H1 (cell line): Measurements from ENCODE around the gene HSPA6. TPM values are rescaled to one million over a fixed set of nuclear protein-coding genes. Genes with fewer than 3 reads are reported as not detected.
"Not testable (repeated sequence)": the region's sequence is repeated elsewhere in the genome, so short reads cannot be mapped to it uniquely, and the experiment has no call there.

Experiments used
- CTCF ChIA-PET: fragments of 300-600 bp; sonication (Branson Sonifier 250); formaldehyde crosslinking; loops from one replicate; lab custom pipeline; 2021; ENCODE audit not compliant: partially characterized antibody; lab: Charles Lee
- POLR2A ChIA-PET: fragments of 300-600 bp; sonication (Branson Sonifier 250); formaldehyde crosslinking; loops from one replicate; lab custom pipeline; 2021; ENCODE audit warnings: inconsistent platforms; ENCODE audit not compliant: partially characterized antibody; lab: Charles Lee
- DNase-seq, 2 experiments: peaks; one replicate each; pipeline versions ENCODE4 v3.0.0 to v3.0.0-alpha.2; 2010 to 2022; ENCODE audit warnings: low spot score in 2 of 2, low read depth in 1 of 2, mixed read lengths in 1 of 2
- FAIRE-seq: peaks from 2 replicates; lab custom pipeline; 2011; peaks lifted over from hg19 to GRCh38; lab: Jason Lieb, UNC
- H2AFZ ChIP-seq: 2 replicates; pipeline ENCODE4 v1.8.1; 2012; ENCODE audit warnings: low read length, inconsistent platforms
- H2AK5ac ChIP-seq: 2 replicates; pipeline ENCODE4 v1.6.1; 2013; ENCODE audit warnings: low read depth, low read length
- H2BK120ac ChIP-seq: replicated peaks from 2 replicates; pipeline ENCODE3; 2013; ENCODE audit warnings: low read depth, low read length, inconsistent platforms
- H2BK12ac ChIP-seq: 2 replicates; pipeline ENCODE4 v1.6.1; 2013; ENCODE audit warnings: low read depth, low read length
- H2BK15ac ChIP-seq: 2 replicates; pipeline ENCODE4 v1.6.1; 2013; ENCODE audit warnings: low read length
- H2BK20ac ChIP-seq: 2 replicates; pipeline ENCODE4 v1.6.1; 2013; ENCODE audit warnings: low read length
- H2BK5ac ChIP-seq: 2 replicates; pipeline ENCODE4 v1.6.1; 2013; ENCODE audit warnings: low read depth, low read length
- H3K14ac ChIP-seq: 2 replicates; pipeline ENCODE4 v1.6.1; 2013; ENCODE audit warnings: inconsistent platforms; ENCODE audit not compliant: insufficient read length
- H3K18ac ChIP-seq: 2 replicates; pipeline ENCODE4 v1.6.1; 2013; ENCODE audit warnings: low read length; ENCODE audit errors: extremely low read depth
- H3K23ac ChIP-seq: 2 replicates; pipeline ENCODE4 v1.6.1; 2013; ENCODE audit warnings: inconsistent platforms; ENCODE audit not compliant: insufficient read length
- H3K23me2 ChIP-seq: 2 replicates; pipeline ENCODE4 v1.6.1; 2013; ENCODE audit warnings: low read depth, low read length
- H3K27ac ChIP-seq: 2 replicates; pipeline ENCODE4 v1.6.1; 2011; ENCODE audit warnings: low read depth, low read length, inconsistent platforms
- H3K27me3 ChIP-seq, 4 experiments: replicated peaks in 1 of 4; 1 replicate in 1 of 4; 2 replicates in 3 of 4; pipeline versions ENCODE4 v1.6.1 to v1.8.1; 2011 to 2013; ENCODE audit warnings: low read length in 3 of 4, mild to moderate bottlenecking in 3 of 4, inconsistent platforms in 2 of 4, mixed read lengths in 2 of 4, moderate library complexity in 1 of 4; ENCODE audit not compliant: control insufficient read depth in 3 of 4, insufficient read depth in 3 of 4; ENCODE audit errors: extremely low read depth in 1 of 4
- H3K36me3 ChIP-seq, 4 experiments: 2 replicates each; pipeline versions ENCODE4 v1.6.1 to v1.8.1; 2011 to 2013; ENCODE audit warnings: mild to moderate bottlenecking in 4 of 4, low read length in 3 of 4, moderate library complexity in 2 of 4, control low read depth in 1 of 4, inconsistent platforms in 1 of 4; ENCODE audit not compliant: insufficient read depth in 4 of 4, control insufficient read depth in 2 of 4
- H3K4ac ChIP-seq: replicated peaks from 2 replicates; pipeline ENCODE3; 2013; ENCODE audit warnings: low read length, low read depth, mixed read lengths, inconsistent platforms; ENCODE audit not compliant: insufficient read length
- H3K4me1 ChIP-seq, 4 experiments: replicated peaks in 1 of 4; 1 replicate in 1 of 4; 2 replicates in 3 of 4; pipeline versions ENCODE4 v1.6.1 to v1.8.1; 2011 to 2013; ENCODE audit warnings: low read length in 3 of 4, inconsistent platforms in 2 of 4, mixed read lengths in 1 of 4; ENCODE audit not compliant: insufficient read depth in 4 of 4, control insufficient read depth in 3 of 4
- H3K4me2 ChIP-seq, 2 experiments: 2 replicates each; pipeline versions ENCODE4 v1.6.1 to v1.8.1; 2011 to 2013; ENCODE audit warnings: low read depth in 2 of 2, low read length in 2 of 2, control low read depth in 1 of 2, inconsistent platforms in 1 of 2, mild to moderate bottlenecking in 1 of 2; ENCODE audit not compliant: insufficient read depth in 1 of 2
- H3K4me3 ChIP-seq, 4 experiments: fragments of 200-600, 300-600 bp in 1 of 4; sonication (generic), shearing (Covaris generic), sonication (Bioruptor Twin) in 1 of 4; 2 replicates each; pipeline versions ENCODE4 v1.5.1 to v1.8.1; 2011 to 2016; ENCODE audit warnings: low read length in 4 of 4, low read depth in 3 of 4, control low read depth in 2 of 4, inconsistent platforms in 2 of 4, mild to moderate bottlenecking in 2 of 4, mixed read lengths in 1 of 4, moderate library complexity in 1 of 4; ENCODE audit not compliant: insufficient read depth in 2 of 4; ENCODE audit errors: extremely low read depth in 1 of 4
- H3K56ac ChIP-seq: replicated peaks from 2 replicates; pipeline ENCODE3; 2013; ENCODE audit warnings: low read depth, mild to moderate bottlenecking, mixed read lengths, low read length, inconsistent platforms; ENCODE audit not compliant: insufficient read length
- H3K79me1 ChIP-seq: 2 replicates; pipeline ENCODE4 v1.6.1; 2013; ENCODE audit warnings: low read depth, low read length, control low read depth
- H3K79me2 ChIP-seq, 2 experiments: 2 replicates each; pipeline versions ENCODE4 v1.6.1 to v1.8.1; 2012 to 2013; ENCODE audit warnings: low read length in 2 of 2, mild to moderate bottlenecking in 2 of 2, inconsistent platforms in 1 of 2; ENCODE audit not compliant: insufficient read depth in 2 of 2, control insufficient read depth in 1 of 2
- H3K9ac ChIP-seq, 4 experiments: replicated peaks in 1 of 4; 1 replicate in 1 of 4; 2 replicates in 3 of 4; pipeline versions ENCODE4 v1.6.1 to v1.8.1; 2011 to 2013; ENCODE audit warnings: low read depth in 3 of 4, low read length in 3 of 4, control low read depth in 2 of 4, mild to moderate bottlenecking in 2 of 4, moderate library complexity in 2 of 4, inconsistent platforms in 1 of 4; ENCODE audit errors: extremely low read depth in 1 of 4
- H3K9me3 ChIP-seq, 2 experiments: 2 replicates each; pipeline versions ENCODE4 v1.6.1 to v1.8.1; 2012 to 2013; ENCODE audit warnings: mild to moderate bottlenecking in 2 of 2, moderate library complexity in 2 of 2, control low read depth in 1 of 2, inconsistent platforms in 1 of 2, low read depth in 1 of 2, low read length in 1 of 2, mixed read lengths in 1 of 2; ENCODE audit not compliant: insufficient read depth in 2 of 2
- H4K20me1 ChIP-seq, 2 experiments: replicated peaks in 1 of 2; 2 replicates each; pipeline versions ENCODE3 to v1.8.1; 2011 to 2013; ENCODE audit warnings: inconsistent platforms in 2 of 2, low read length in 2 of 2, mild to moderate bottlenecking in 1 of 2; ENCODE audit not compliant: insufficient read depth in 2 of 2, control insufficient read depth in 1 of 2
- H4K5ac ChIP-seq: 2 replicates; pipeline ENCODE4 v1.6.1; 2013; ENCODE audit warnings: low read length, low read depth, mixed read lengths, inconsistent platforms; ENCODE audit not compliant: insufficient read length
- H4K8ac ChIP-seq: 2 replicates; pipeline ENCODE4 v1.8.0; 2013; ENCODE audit warnings: mild to moderate bottlenecking, moderate library complexity, low read length, inconsistent platforms; ENCODE audit not compliant: insufficient read depth; ENCODE audit errors: extremely low read depth
- H4K91ac ChIP-seq: replicated peaks from 2 replicates; pipeline ENCODE3; 2013; ENCODE audit warnings: low read length, mixed read lengths, inconsistent platforms; ENCODE audit not compliant: insufficient read length
- WGBS, 2 experiments: shearing (Covaris generic) in 1 of 2; methylation state at CpG; one replicate each; pipeline versions ENCODE4 v1.1.6 to v1.1.7; 2013 to 2015; ENCODE audit warnings: low lambda C conversion rate in 2 of 2, mixed read lengths in 2 of 2, inconsistent platforms in 1 of 2, low coverage in 1 of 2, missing lambda C conversion rate in 1 of 2; ENCODE audit not compliant: insufficient replicate concordance in 2 of 2, insufficient coverage in 1 of 2, insufficient read length in 1 of 2; ENCODE audit errors: extremely low coverage in 1 of 2, missing lambda C conversion rate in 1 of 2; 5-methylcytosine and 5-hydroxymethylcytosine counted together
- polyA plus RNA-seq, 7 experiments: library from polyadenylated mRNA; depleted of rRNA in 3 of 7; stranded (reverse) in 5 of 7; unstranded in 2 of 7; fragments of >200 nt in 5 of 7; fragments of 200-250 nt in 2 of 7; gene quantifications; 1 replicate in 5 of 7; 2 replicates in 1 of 7; 4 replicates in 1 of 7; pipeline versions ENCODE4 v1.2.1 to v1.2.3, GENCODE V29; 2011 to 2013; ENCODE audit warnings: missing spikeins in 2 of 7, mixed read lengths in 2 of 7
- total RNA-seq: library from RNA; stranded (reverse); fragmentation: NEBNext Ultra II Directional; extraction: Animal tissue kit (Norgen Biotek cat#: 25700); gene quantifications from 2 replicates; pipeline ENCODE4 v1.2.1, GENCODE V29; 2021

HSPA6 gene
- total and polyA plus RNA-seq, 2 of the 8 experiments (the other 6 are each of a cell fraction or from before 2014, with no cell fraction given) = 0.06 to 0.15 TPM

- CTCF ChIA-PET = not testable (repeated sequence)
Measured at GRCh38 chr1:161563522-161563921, 39.2 kb downstream of the HSPA6 start.

GRCh38 chr1:161566602-161566960, 42.2 kb downstream of the HSPA6 start:
- CTCF ChIA-PET = not testable (repeated sequence)
- H2AFZ ChIP-seq = peak overlapping the region; percentile 89; the same call in 1 of the 2 replicates

More at GRCh38 chr1:161563522-161563921, 39.2 kb downstream of the HSPA6 start:
- DNase-seq, H3K9ac ChIP-seq, H3K23me2 ChIP-seq, H4K8ac ChIP-seq, H3K4me3 ChIP-seq, H3K56ac ChIP-seq, H3K23ac ChIP-seq, POLR2A ChIA-PET, H4K20me1 ChIP-seq, H2AK5ac ChIP-seq, H2BK5ac ChIP-seq, H2BK12ac ChIP-seq, H3K4ac ChIP-seq, H3K79me2 ChIP-seq, H2BK15ac ChIP-seq, H2BK20ac ChIP-seq, H3K27ac ChIP-seq, H4K5ac ChIP-seq, H3K4me2 ChIP-seq, H3K18ac ChIP-seq, H3K79me1 ChIP-seq, H3K36me3 ChIP-seq, H2BK120ac ChIP-seq, FAIRE-seq, H4K91ac ChIP-seq, H3K9me3 ChIP-seq, H3K4me1 ChIP-seq, H2AFZ ChIP-seq, H3K14ac ChIP-seq, H3K27me3 ChIP-seq: not testable (repeated sequence)
- 88% methylated on average over 1 of the region's 1 CpG; no CpG with 5 or more reads in 1 of the 2 experiments for WGBS, 2 experiments

More at GRCh38 chr1:161566602-161566960, 42.2 kb downstream of the HSPA6 start:
- H3K4me1 ChIP-seq, H2BK20ac ChIP-seq, H3K4me3 ChIP-seq, H4K5ac ChIP-seq, H3K18ac ChIP-seq, H2BK120ac ChIP-seq, H3K56ac ChIP-seq, H2BK5ac ChIP-seq, H3K23ac ChIP-seq, H3K23me2 ChIP-seq, H3K27me3 ChIP-seq, H2BK12ac ChIP-seq, H3K9me3 ChIP-seq, H3K9ac ChIP-seq, H3K4ac ChIP-seq, H4K20me1 ChIP-seq, DNase-seq, H3K4me2 ChIP-seq, POLR2A ChIA-PET, H3K14ac ChIP-seq, H3K79me1 ChIP-seq, H4K8ac ChIP-seq, H3K79me2 ChIP-seq, H2AK5ac ChIP-seq, H4K91ac ChIP-seq, H3K36me3 ChIP-seq, H3K27ac ChIP-seq, FAIRE-seq, H2BK15ac ChIP-seq: not testable (repeated sequence)
- WGBS, 2 experiments = 100% methylated on average over 1 of the region's 3 CpGs; no CpG with 5 or more reads in 1 of the 2 experiments
